Measurements from ENCODE around the gene FUT7. TPM values are rescaled to one million over a fixed set of nuclear protein-coding genes. Genes with fewer than 3 reads are reported as not detected.
"Not testable (repeated sequence)": the region's sequence is repeated elsewhere in the genome, so short reads cannot be mapped to it uniquely, and the experiment has no call there.

The FUT7 gene
- polyA plus RNA-seq, 2 donors: 0.08 to 0.39 TPM

GRCh38 chr9:137006116-137007003 is 25.5 kb downstream of the FUT7 start:
- Histone ChIP-seq H3K4me1 (ENCODE audit: control insufficient read depth in 2 of 2, insufficient read depth in 2 of 2, low read length in 1 of 2) (no peaks in the 10 kb centered on the region), H3K27ac (ENCODE audit: low read depth in 2 of 2, low read length in 1 of 2) (no peak overlapping the region), H3K36me3 (ENCODE audit: control insufficient read depth in 2 of 2, insufficient read depth in 2 of 2, low read length in 1 of 2) (peaks cover 0 to 7% of the 10 kb centered on the region in 2 donors), H3K27me3 (ENCODE audit: control insufficient read depth in 1 of 2, insufficient read depth in 2 of 2, low read length in 2 of 2) (no peaks in the 10 kb centered on the region), H3K4me3 (ENCODE audit: low read depth in 1 of 2, low read length in 2 of 2) (no peak overlapping the region), H3K9me3 (ENCODE audit: control insufficient read depth in 2 of 2, insufficient read depth in 1 of 2, low read depth in 1 of 2, low read length in 1 of 2) (no peaks in the 10 kb centered on the region)
- WGBS, 2 donors: 67 to 73% methylated on average over 24 of the region's 24 CpGs

DNA sequence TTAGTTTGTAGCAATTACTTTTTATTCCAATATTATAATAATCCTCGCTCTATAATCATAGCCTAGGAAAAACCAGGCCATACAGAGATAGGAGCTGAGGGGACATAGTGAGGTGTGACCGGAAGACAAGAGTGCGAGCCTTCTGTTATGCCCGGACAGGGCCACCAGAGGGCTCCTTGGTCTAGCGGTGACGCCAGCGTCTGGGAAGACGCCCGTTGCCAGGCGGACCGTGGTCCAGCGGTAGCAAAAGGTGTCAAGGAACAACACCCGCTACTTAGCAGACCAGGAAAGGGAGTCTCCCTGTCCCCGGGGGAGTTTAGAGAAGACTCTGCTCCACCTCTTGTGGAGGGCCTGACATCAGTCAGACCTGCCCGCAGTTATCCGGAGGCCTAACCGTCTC is 27.6 kb downstream of the FUT7 start:
- WGBS, 2 donors: 44 to 68% methylated on average over 9 to 17 of the region's 17 CpGs
- H3K27ac ChIP-seq (ENCODE audit: low read depth in 2 of 2, low read length in 1 of 2); H3K4me3 ChIP-seq (ENCODE audit: low read depth in 1 of 2, low read length in 2 of 2); H3K36me3 ChIP-seq (ENCODE audit: control insufficient read depth in 2 of 2, insufficient read depth in 2 of 2, low read length in 1 of 2); H3K9me3 ChIP-seq (ENCODE audit: control insufficient read depth in 2 of 2, insufficient read depth in 1 of 2, low read depth in 1 of 2, low read length in 1 of 2); H3K27me3 ChIP-seq (ENCODE audit: control insufficient read depth in 1 of 2, insufficient read depth in 2 of 2, low read length in 2 of 2); H3K4me1 ChIP-seq (ENCODE audit: control insufficient read depth in 2 of 2, insufficient read depth in 2 of 2, low read length in 1 of 2): not testable (repeated sequence)

DNA sequence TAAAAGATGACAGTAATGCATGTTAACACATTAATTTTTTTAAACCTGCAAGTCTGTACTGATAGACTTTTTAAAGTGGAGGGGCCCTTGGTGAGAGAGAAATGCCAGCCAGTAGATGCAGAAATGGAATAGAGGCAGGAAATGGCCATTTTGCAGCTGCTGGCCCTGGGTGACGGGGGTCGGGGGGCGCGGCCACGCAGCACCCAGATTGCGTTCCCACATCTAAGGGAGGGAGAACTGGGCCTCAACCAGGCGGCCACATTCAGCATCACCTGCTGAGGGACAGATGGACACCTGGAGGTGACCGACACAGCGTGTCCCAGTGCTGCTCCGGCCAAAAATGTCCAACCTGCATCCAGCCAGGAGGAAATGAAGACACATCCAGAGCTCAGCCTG is 29.2 kb downstream of the FUT7 start:
- 91 to 92% methylated on average over 10 of the region's 10 CpGs for WGBS, 2 donors
- no peaks in the 10 kb centered on the region for H3K27me3 ChIP-seq (ENCODE audit: control insufficient read depth in 1 of 2, insufficient read depth in 2 of 2, low read length in 2 of 2)

DNA sequence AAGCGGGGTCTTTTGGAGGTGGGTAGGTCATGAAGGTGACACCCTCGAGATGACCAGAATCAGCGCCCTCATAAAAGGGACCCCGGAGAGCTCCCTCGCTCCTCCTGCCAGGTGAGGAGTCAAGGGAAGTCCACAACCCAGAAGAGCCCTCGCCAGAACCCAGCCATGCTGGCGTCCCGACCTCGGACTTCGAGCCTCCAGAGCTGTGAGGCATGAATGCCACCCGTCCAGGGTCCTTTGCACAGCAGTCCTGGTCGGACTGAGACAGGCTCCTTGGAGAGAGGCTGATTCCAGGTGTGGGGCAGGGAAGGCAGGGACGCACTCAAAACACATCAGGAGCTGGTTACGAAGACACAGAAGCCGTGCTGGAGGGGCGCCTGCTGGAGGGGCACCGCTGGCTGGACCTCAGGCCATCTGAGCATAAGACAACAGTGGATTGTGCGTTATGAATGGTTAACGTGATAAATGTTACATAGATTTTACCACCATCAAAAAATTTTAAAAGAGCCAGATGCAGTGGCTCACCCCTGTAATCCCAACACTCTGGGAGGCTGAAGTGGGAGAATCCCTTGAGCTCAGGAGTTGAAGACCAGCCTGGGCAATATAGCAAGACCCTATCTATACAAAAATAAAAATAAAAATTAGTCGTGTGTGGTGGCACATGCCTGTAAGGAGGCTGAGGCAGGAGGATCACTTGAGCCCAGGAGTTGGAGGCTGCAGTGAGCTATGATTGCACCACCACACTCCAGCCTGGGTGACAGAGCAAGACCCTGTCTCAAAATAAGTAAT is 29.8 kb downstream of the FUT7 start:
- Histone ChIP-seq H3K27ac (ENCODE audit: low read depth in 2 of 2, low read length in 1 of 2) (no peak overlapping the region), H3K4me3 (ENCODE audit: low read depth in 1 of 2, low read length in 2 of 2) (no peak overlapping the region), H3K4me1 (ENCODE audit: control insufficient read depth in 2 of 2, insufficient read depth in 2 of 2, low read length in 1 of 2) (peaks cover 0 to 8% of the 10 kb centered on the region in 2 donors), H3K27me3 (ENCODE audit: control insufficient read depth in 1 of 2, insufficient read depth in 2 of 2, low read length in 2 of 2) (no peaks in the 10 kb centered on the region), H3K9me3 (ENCODE audit: control insufficient read depth in 2 of 2, insufficient read depth in 1 of 2, low read depth in 1 of 2, low read length in 1 of 2) (no peaks in the 10 kb centered on the region), H3K36me3 (ENCODE audit: control insufficient read depth in 2 of 2, insufficient read depth in 2 of 2, low read length in 1 of 2) (no peaks in the 10 kb centered on the region)
- 82 to 86% methylated on average over 20 of the region's 20 CpGs for WGBS, 2 donors

More for the DNA sequence above, 29.2 kb downstream of the FUT7 start:
- H3K4me3 ChIP-seq (ENCODE audit: low read depth in 1 of 2, low read length in 2 of 2): no peak overlapping the region
- no peaks in the 10 kb centered on the region for H3K9me3 ChIP-seq (ENCODE audit: control insufficient read depth in 2 of 2, insufficient read depth in 1 of 2, low read depth in 1 of 2, low read length in 1 of 2)
- peaks cover 0 to 3% of the 10 kb centered on the region in 2 donors for H3K4me1 ChIP-seq (ENCODE audit: control insufficient read depth in 2 of 2, insufficient read depth in 2 of 2, low read length in 1 of 2)
- H3K27ac ChIP-seq (ENCODE audit: low read depth in 2 of 2, low read length in 1 of 2): no peak overlapping the region
- H3K36me3 ChIP-seq (ENCODE audit: control insufficient read depth in 2 of 2, insufficient read depth in 2 of 2, low read length in 1 of 2): no peaks in the 10 kb centered on the region

- Histone ChIP-seq H3K27me3 (ENCODE audit: control insufficient read depth in 1 of 2, insufficient read depth in 2 of 2, low read length in 2 of 2) (no peaks in the 10 kb centered on the region), H3K9me3 (ENCODE audit: control insufficient read depth in 2 of 2, insufficient read depth in 1 of 2, low read depth in 1 of 2, low read length in 1 of 2) (no peaks in the 10 kb centered on the region), H3K4me3 (ENCODE audit: low read depth in 1 of 2, low read length in 2 of 2) (no peak overlapping the region), H3K27ac (ENCODE audit: low read depth in 2 of 2, low read length in 1 of 2) (peak overlapping the region in 1 of 2 donors; percentile 37), H3K36me3 (ENCODE audit: control insufficient read depth in 2 of 2, insufficient read depth in 2 of 2, low read length in 1 of 2) (no peaks in the 10 kb centered on the region), H3K4me1 (ENCODE audit: control insufficient read depth in 2 of 2, insufficient read depth in 2 of 2, low read length in 1 of 2) (peaks cover 0 to 14% of the 10 kb centered on the region in 2 donors)
- 60 to 64% methylated on average over 10 of the region's 10 CpGs for WGBS, 2 donors
Observed at GRCh38 chr9:137000177-137000930, 31.5 kb downstream of the FUT7 start.

DNA sequence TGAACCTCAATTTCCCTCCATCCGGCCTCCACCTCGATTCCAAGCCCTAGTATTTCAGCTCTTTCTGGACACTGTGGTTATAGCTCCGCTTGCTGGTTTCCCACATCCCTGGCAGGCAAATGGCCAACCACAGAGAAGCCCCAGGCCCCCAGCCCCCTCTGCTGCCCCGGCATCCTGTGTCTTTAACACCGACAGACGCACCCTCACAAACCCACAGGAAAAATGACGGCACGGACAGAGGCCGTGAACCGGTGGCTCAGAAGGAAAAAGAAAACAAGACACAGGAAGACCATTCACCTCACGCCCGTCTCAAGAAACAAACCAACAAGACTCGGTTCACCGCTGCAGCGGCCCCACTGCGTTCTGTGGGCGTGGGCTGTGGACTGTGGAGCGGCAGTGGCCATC is 34.1 kb downstream of the FUT7 start:
- no peaks in the 10 kb centered on the region for H3K27me3 ChIP-seq (ENCODE audit: control insufficient read depth in 1 of 2, insufficient read depth in 2 of 2, low read length in 2 of 2)
- H3K9me3 ChIP-seq (ENCODE audit: control insufficient read depth in 2 of 2, insufficient read depth in 1 of 2, low read depth in 1 of 2, low read length in 1 of 2): no peaks in the 10 kb centered on the region
- WGBS, 2 donors: 59 to 62% methylated on average over 18 of the region's 18 CpGs
- H3K27ac ChIP-seq (ENCODE audit: low read depth in 2 of 2, low read length in 1 of 2): peak overlapping the region; percentile 73 to 88
- peaks cover 0 to 9% of the 10 kb centered on the region in 2 donors for H3K36me3 ChIP-seq (ENCODE audit: control insufficient read depth in 2 of 2, insufficient read depth in 2 of 2, low read length in 1 of 2)
- H3K4me1 ChIP-seq (ENCODE audit: control insufficient read depth in 2 of 2, insufficient read depth in 2 of 2, low read length in 1 of 2): peaks cover 0 to 32% of the 10 kb centered on the region in 2 donors
- no peak overlapping the region for H3K4me3 ChIP-seq (ENCODE audit: low read depth in 1 of 2, low read length in 2 of 2)

DNA sequence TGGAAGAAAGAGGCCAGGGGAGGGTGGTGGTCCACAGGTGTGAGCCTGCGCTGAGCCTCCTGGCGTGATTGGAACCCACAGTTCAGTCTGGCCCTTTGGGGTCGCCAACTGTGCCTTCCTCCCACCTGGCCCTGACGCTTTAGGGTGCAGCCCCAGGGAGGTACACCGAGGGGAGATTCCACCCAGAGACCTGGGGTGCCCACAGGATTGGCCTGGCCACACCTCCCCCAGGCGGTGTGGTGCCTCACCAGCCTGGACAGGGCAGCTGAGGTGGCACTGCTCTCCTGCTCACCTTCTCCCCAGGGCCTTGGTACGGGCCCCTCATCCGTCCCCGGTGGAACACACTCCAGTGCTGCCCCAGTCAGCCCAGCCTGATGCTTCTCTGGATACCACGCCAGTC is 34.5 kb downstream of the FUT7 start:
- 63 to 68% methylated on average over 10 of the region's 10 CpGs for WGBS, 2 donors
- Histone ChIP-seq H3K4me3 (ENCODE audit: low read depth in 1 of 2, low read length in 2 of 2) (no peak overlapping the region), H3K36me3 (ENCODE audit: control insufficient read depth in 2 of 2, insufficient read depth in 2 of 2, low read length in 1 of 2) (peaks cover 0 to 9% of the 10 kb centered on the region in 2 donors), H3K27me3 (ENCODE audit: control insufficient read depth in 1 of 2, insufficient read depth in 2 of 2, low read length in 2 of 2) (no peaks in the 10 kb centered on the region), H3K9me3 (ENCODE audit: control insufficient read depth in 2 of 2, insufficient read depth in 1 of 2, low read depth in 1 of 2, low read length in 1 of 2) (no peaks in the 10 kb centered on the region), H3K4me1 (ENCODE audit: control insufficient read depth in 2 of 2, insufficient read depth in 2 of 2, low read length in 1 of 2) (peaks cover 0 to 35% of the 10 kb centered on the region in 2 donors), H3K27ac (ENCODE audit: low read depth in 2 of 2, low read length in 1 of 2) (peak overlapping the region; percentile 73 to 88)

DNA sequence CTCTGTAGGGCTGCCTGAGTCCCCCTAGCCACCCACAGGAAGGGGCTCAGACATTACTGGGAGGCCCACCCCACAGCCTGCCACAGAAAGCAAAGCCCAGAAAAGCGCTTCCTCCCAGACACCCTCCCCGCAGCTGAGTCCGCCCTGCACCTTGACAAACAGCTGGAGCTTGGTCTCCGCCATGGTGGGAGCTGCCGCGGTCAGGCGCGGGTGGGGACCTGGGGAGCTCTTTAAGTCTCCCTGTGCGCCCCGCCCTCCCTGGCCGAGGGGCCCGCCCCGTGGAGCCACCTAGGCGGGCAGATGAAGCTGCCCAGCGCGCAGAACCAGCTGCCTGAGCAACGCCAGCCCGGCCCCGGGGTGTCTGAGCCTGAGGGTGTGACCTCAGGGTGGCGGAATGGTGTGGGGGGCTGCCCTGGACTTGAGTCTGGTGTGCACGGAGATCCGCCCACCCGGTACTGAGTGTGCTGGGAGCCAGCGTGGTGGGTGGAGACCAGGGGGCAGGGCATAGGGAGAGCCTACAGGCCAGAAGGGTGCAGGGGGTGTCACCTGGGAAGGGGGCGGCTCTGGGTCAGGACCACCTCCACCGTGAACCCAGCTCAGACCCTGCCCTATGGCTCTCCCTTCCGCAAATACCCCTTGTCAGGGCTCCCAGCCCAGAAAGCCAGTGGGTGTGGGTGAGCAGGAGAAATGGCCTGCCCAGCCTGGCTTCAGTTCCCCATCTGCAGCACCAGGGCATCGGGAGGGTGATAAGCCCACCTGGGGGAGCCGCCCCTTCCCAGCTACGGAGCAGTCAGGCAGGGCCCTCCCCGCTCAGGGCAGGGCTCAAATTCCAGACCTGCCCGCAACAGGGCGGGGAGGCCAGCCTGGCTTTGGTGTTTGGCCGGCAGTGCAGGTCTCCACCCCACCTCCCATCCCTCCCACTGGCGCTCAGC is 35.3 kb downstream of the FUT7 start, which contains the start of gene CLIC3:
Gene CLIC3 (minus strand): TSS at position 208 of the 932 bp plus-strand sequence. CDS start 25 bp downstream, at position 183.
- Histone ChIP-seq H3K36me3 (ENCODE audit: control insufficient read depth in 2 of 2, insufficient read depth in 2 of 2, low read length in 1 of 2) (peaks cover 0 to 9% of the 10 kb centered on the region in 2 donors), H3K9me3 (ENCODE audit: control insufficient read depth in 2 of 2, insufficient read depth in 1 of 2, low read depth in 1 of 2, low read length in 1 of 2) (no peaks in the 10 kb centered on the region), H3K27me3 (ENCODE audit: control insufficient read depth in 1 of 2, insufficient read depth in 2 of 2, low read length in 2 of 2) (no peaks in the 10 kb centered on the region), H3K4me3 (ENCODE audit: low read depth in 1 of 2, low read length in 2 of 2) (peak within 1 kb of the TSS; percentile 51 to 52), H3K27ac (ENCODE audit: low read depth in 2 of 2, low read length in 1 of 2) (peak within 1 kb of the TSS; percentile 88), H3K4me1 (ENCODE audit: control insufficient read depth in 2 of 2, insufficient read depth in 2 of 2, low read length in 1 of 2) (peaks cover 0 to 35% of the 10 kb centered on the region in 2 donors)
- 20 to 24% methylated on average over 35 of the region's 35 CpGs for WGBS, 2 donors

All from esophagus (tissue), 2 donors.